ENCODE data around the gene ATL3.
"Not testable (repeated sequence)": the region's sequence is repeated elsewhere in the genome, so short reads cannot be mapped to it uniquely, and the experiment has no call there.

The ATL3 gene

DNA sequence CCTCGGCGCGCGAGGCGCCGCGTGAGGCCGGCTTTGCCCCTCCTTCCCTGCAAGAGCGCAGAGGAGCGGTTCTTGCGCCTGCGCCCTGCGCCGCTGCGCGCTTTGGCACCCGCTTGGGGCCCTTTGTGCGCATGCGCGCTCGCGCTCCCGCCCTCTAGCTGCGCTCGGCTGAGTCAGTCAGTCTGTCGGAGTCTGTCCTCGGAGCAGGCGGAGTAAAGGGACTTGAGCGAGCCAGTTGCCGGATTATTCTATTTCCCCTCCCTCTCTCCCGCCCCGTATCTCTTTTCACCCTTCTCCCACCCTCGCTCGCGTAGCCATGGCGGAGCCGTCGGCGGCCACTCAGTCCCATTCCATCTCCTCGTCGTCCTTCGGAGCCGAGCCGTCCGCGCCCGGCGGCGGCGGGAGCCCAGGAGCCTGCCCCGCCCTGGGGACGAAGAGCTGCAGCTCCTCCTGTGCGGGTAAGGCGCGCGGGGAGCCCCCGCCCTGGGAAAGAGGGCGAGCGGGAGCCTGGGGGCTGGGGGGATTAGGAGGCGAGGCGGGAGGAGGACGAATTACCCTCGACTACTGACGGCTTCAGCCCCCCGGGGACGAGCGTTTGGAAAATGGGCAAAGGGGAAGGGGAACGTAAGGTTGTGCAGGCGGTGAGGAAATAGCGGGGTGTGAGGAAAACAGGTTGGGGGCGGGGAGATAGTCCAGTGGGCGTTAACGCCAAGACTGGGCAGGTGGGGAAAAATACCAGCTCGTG lies 10.3 kb upstream of the ATL3 start, which contains the start of gene RTN3:
Gene RTN3 (plus strand): TSS at position 180 of the 745 bp plus-strand sequence. CDS start 137 bp downstream, at position 317.
- DNase-seq (ENCODE audit: low read depth): peak; percentile 92

DNA sequence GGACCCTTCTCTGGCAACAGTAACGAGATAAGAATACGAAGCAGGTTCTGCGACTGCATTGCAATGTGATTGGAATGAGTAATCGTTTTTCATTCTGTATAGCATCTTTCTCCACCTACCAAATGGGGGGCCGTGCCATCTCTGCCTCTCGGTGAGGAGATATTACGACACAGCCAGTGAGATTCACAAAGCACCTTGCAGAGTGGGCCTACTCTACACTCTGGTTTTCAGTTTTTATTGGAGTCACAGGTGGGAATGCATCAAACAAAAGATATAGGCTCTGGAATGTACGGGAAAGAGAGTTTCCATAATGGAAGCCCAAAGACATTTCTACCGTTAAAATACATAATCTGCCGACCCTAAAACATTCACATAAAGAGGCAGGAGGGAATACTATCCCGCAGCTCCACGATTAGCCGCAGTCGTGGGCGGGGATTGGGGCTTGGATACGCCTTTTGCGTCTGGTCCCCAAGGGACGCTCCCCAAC lies 9.7 kb upstream of the ATL3 start:
- no peak for DNase-seq (ENCODE audit: low read depth)

DNA sequence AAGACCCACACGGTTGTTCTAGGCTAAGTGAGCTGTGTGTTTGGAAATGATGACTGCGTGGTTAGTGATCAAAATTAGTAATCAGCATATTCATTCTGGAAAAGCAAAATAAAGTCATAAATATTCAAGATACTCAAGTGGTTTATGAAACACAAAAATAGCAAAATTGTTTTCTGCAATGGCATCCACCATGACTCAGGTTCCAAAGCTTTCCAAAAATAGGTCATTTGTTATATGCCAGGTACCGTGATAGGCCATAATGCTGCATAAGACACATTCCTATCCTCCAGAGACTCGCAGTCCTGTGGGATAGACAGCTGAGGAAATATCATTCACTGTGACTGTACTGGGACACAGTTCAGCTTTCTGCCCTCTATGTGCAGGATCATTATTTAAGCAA lies 2.4 kb upstream of the ATL3 start:
- DNase-seq (ENCODE audit: low read depth): no peak

DNA sequence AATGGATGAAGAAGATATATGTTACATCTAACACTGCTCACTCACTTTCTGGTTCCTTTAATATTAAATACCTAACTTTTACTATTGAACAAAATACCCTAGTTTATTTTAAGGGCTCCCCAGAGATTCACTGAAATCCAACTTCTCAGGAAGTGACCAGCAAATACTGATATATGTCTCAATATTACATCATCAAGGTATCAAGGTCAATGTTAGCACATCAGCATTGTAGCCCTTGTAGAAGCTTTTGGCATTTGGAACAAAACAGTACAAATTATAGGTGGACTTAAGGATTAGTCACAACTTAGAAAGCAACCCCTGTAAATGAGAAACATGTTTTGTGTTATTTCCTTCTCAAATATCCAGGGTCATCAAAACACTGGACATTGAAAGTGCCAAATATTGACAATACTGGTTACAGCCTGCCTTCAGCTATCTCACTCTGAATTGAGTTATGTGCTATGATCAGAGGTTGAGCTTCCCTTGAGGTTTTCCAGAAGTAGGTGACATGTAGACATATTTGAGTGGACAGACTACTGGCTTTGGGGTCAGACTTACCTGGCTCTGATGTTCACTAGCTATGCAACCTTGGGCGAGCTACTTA lies 1.9 kb upstream of the ATL3 start:
- DNase-seq (ENCODE audit: low read depth): no peak

DNA sequence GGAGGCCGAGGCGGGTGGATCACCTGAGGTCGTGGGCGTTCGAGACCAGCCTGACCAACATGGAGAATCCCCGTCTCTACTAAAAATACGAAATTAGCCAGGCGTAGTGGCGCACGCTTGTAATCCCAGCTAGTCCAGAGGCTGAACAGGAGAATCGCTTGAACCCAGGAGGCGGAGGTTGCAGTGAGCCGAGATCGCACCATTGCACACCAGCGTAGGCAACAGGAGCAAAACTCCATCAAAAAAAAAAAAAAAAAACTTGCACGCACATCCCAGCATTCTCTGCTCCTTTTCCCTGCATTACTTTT lies 934 bp upstream of the ATL3 start:
- no peak for DNase-seq (ENCODE audit: low read depth)

DNA sequence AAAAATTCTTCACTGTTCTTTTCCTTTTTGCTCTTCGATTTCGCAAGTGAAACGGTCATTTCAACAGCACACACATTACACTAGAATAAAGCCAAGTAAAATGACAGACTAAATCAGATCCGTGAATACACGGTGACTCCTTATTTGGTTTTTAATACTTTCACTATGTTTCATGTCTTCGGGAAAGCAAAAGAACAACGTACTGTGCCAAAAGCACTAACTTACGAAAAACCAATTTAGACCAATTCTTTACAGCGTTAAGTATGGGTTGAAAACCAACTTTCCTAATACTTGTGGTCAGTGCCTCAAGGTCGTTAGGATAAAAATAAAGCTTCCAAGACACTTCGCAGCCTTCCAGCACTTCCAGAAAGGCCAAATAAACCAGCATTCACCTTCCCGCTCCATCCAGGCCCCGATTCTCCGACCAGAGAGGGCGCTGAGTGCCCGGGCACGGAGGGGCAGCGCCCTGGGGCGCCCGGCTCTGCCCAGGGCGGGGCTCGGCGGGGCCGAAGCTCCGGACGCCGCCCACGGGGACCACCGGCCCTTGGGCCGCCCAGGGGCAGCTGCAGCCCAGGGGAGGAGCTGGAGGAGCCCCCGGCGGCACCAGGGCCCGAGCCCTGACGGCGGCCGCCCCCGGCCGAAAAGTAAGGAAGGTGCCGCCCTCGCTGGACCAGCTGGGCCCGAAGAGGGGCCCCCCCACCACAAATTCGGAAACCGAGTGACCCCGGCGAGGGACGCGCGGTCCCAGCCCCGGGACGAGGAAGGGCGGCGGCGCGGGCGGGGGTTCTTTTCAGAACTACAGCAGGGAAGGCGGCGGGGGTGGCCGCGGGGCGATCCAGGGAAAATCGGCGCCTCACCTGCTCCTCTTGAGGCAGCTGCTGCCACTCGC lies 499 bp downstream of the ATL3 start:
- DNase-seq (ENCODE audit: low read depth): no peak

DNA sequence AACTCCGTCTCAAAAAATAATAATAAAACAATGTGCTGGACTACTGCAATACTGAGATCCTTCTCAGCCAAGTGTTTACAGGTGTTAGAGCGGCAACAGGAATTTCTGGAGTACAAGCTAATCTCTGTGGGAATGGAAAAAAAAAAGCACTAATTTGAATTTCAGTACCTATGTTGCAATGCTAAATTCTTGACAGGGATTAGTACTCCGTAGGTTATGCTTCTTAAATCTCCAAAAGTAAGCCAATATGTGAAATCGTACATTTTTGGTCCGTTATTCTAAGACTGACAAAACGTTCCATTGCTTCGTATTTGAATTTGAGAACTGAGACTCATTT lies 1.1 kb downstream of the ATL3 start:
- DNase-seq (ENCODE audit: low read depth): no peak

DNA sequence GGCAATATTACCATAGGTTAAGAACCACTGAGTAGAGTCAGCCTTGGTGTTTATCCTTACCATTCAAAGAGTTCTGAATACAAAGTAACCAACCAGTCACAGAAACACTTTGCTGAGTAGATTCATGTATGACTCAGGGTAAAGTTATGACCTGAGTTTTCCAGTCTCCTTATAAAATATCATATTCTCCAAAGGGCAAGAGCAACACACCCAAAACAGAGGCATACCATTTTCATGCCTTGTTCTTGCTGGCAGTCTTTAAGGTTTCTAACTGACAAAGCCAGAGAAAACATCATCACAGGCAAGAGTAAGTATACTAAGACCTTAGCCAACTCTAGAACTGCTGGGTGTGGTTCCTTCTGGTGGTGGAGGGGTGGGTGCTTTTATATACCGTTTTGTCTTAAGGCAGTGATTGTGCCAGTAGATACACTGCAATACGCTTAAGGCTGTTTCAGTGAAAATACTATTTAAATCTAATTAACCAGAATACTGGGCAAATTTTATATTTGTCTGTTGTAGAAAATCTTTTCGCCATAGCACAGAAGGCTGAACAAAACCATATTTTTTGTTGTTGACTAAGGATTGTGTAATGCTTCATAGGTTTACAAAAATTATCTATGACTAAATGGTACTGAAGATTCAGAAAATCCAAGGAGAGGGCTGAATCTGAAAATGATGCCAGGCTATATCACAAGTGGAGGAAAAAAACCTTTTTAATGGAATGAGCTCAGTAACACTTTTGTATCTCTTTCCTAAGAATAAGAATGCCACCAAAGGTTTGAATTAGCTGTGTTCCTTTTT lies 3.0 kb downstream of the ATL3 start:
- DNase-seq (ENCODE audit: low read depth): no peak

DNA sequence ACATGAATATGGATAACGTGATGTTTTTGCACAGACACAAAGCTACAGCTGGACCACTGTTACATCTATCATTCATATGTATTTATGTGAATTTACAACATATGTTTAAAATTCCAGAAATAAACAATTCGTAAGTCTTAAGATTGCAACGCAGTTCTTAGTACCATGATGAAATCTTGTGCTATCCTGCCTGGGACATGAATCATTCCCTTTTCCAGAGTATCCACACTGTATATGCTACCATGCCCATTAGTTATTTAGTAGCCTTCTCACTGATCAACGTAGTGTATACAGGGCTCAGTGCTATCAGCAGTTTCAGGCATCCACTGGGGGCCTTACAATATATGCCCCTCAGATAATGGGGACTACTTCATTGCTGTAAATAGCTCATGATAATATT lies 4.3 kb downstream of the ATL3 start:
- no peak for DNase-seq (ENCODE audit: low read depth)

DNA sequence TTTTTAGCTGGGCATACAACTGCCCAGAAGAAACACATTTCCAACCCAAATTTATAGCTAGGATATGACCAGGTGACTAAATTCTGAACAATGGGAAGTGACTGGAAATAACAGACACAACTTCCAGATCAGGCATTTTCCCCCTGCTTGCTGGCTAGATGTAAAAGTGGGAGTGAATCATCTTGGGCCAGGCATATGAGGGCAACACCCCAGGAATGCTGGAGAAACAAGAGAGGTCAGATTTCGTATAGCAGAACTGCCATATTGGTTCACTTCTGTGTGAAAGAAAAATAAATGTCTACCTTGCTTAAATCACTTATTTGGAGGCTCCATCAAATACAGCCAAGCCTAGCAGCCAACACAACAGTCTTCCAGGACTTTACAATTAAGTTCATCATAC lies 7.4 kb downstream of the ATL3 start:
- DNase-seq (ENCODE audit: low read depth): no peak

DNA sequence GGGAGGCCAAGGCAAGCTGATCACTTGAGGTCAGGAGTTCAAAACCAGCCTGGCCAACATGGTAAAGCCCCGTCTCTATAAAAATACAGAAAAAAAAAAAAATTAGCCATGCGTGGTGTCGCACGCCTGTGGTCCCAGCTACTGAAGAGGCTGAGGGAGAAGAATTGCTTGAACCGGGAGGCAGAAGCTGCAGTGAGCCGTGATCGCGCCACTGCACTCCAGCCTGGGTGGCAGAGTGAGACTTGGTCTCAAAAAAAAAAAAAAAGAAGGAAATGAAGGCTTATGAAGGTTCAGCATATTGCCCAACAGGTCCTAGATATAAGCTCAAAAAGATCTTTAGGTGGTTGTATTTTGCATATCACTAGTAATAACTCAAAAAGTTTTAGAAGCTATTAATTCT lies 10.2 kb downstream of the ATL3 start:
- no peak for DNase-seq (ENCODE audit: low read depth)

DNA sequence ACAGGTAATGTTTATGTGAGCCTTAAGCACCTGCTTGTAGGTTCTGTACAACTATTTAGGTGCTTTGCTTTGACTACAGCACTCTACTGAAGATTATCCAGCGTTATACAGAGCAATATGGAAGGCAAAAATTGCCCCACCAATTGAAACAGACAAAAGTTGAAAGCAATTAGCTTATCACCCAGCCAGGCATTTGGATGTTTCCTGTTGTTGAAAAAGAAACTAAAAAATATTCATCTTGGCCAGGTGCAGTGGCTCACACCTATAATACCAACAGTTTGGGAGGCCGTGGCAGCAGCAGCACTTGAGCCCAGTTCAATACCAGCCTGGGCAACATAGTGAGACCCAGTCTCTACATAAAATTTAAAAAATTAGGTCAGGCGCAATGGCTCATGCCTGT lies 18.5 kb downstream of the ATL3 start:
- no peak for DNase-seq (ENCODE audit: low read depth)

DNA sequence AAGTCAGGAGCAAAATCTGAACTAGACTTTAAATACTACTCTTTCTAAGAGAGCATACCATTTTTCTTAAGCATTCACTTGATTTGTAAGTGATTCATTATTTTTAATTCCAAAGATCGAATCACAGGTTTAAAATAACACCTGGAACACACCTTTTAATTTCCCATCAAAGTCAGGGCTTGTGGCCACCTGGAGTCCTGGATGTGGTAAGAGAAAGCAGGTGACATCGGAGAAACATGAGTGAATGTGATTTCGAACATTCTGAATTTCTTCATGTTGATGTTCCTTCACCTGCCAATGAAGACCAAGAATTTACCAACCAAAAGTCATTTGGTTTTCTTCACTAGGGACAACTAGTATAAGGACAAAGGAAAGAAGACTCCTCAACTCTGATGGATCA lies 28.0 kb downstream of the ATL3 start:
- no peak for DNase-seq (ENCODE audit: low read depth)

DNA sequence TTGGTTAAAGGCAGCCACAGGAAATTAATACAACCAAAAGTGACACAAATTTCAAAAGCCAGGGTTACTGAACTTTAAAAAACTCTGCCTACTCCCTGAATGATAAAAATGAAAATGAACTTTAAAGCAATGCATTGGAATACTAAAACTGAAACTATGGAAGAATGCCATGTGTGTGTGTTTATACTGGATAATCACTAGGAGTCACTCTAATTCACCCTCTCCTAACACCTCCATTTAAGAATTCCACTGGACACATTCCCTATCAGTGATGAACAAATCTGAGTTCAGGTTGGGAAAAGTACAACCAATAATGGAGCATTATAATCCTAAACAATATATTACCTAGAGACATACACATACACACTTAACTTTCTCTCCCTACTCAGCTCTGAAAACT lies 29.4 kb downstream of the ATL3 start:
- DNase-seq (ENCODE audit: low read depth): no peak

DNA sequence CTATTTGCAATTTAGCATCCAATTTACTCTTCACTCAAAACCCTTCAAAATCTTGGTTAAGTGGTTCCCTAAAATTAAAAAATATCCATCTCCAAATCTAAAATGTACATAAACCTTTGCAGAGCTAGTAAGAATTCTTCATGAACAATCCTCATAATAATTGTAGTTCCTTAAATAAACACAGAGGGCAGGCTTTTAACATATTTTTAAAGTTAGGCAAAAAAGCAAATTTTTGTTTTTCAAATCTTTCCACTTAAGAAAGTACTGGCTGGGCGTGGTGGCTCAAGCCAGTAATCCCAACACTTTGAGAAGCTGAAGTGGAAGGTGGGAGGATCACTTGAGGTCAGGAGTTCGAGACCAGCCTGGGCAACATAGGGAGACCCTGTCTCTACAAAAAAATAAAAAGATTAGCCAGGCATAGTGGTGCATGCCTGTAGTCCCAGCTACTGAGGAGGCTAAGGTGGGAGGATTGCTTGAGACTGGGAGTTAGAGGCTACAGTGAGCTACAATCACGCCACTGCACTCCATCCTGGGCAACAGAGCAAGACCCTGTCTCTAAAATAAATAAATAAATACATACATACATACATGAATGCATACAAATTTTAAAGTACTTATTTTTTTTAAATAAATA lies 31.9 kb downstream of the ATL3 start:
- DNase-seq (ENCODE audit: low read depth): no peak

DNA sequence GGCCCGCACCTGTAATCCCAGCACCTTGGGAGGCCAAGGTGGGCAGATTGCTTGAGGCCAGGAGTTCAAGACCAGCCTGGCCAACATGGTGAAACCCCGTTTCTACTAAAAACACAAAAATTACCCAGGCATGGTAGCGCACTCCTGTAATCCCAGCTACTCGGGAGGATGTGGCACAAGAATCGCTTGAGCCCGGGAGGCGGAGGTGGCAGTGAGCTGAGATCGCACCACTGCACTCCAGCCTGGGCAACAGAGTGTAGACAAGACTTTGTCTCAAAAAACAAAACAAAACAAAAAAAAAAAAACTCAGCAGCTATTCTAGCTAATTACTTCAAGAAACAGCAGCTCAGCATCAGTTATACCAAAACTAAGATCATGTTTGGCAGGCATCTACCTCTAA lies 32.7 kb downstream of the ATL3 start:
- not testable (repeated sequence) for DNase-seq (ENCODE audit: low read depth)

DNA sequence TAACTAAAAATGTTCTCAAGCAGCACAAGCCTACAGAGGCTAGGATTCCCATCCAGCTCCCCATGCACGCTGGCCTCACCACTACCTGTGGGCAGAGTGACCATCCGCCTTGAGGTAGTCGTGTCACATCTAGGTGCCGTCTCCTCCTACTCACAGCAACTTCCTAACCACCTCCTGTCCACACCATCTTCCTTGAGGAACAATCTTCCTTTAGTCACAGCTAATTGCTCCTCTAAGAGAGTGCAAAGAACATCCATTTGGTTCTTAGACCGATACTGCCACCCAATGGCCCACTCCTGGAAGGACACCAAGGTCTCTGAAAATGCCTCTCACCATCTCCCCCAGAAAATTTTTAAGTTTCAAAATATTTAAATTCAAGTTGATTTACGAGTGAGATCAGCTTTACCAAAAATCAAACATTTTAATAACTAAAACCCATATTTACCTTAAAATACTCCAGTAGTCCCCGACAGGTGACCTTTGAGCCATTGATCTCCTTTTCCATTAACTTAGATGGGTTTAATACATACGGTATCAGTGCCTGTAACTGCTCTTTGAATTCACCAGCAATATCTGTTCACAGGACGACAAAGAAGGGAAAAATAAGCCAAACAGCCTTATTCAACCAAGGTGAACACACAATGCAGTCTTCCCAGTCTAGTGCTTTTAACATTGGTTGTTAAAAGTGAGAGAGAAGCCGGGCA lies 35.3 kb downstream of the ATL3 start:
- DNase-seq (ENCODE audit: low read depth): peak; percentile 62

DNA sequence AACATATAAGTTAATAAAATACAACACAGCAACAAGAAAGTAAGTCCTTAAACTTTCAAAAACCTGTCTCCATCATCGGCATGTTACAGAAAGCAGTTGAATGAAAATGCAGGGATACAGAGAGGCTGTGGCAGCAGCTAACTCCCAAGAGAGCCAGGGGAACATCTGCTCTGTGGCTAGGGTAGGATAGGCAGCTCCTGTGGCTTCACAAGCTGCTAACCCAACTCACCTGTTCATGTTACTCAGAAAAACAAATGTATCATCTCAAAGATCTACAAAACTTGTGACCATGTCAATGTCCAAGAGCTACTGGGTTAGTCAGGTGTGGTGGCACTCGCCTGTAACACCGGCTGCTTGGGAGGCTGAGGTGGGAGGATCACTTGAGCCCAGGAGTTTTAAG lies 41.8 kb downstream of the ATL3 start:
- no peak for DNase-seq (ENCODE audit: low read depth)

DNA sequence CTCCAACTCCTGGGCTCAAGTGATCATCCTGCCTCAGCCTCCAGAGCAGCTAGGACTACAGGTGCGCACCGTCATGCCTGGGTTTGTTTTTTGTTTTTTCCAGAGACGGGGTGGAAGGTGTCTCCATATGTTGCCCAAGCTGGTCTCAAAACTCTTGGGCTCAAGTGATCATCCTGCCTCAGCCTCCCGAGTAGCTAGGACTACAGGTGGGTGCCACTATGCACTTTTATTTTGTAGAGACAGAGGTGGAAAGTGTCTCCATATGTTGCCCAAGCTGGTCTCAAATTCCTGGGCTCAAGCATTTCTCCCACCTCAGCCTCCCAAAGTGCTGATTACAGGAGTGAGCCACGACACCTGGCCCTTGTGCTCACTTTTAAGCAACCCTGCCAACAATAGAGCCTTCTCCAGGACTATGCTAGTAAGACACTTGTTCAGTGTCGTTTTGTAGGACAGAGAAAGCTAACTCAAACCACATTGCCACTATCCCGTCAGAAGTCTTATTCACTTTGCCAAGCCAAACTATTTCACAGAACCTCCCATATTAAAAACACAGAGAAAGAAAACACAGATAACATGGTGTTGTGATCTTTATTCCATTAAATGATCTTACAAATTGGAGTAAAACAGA lies 47.5 kb downstream of the ATL3 start:
- DNase-seq (ENCODE audit: low read depth): no peak

DNA sequence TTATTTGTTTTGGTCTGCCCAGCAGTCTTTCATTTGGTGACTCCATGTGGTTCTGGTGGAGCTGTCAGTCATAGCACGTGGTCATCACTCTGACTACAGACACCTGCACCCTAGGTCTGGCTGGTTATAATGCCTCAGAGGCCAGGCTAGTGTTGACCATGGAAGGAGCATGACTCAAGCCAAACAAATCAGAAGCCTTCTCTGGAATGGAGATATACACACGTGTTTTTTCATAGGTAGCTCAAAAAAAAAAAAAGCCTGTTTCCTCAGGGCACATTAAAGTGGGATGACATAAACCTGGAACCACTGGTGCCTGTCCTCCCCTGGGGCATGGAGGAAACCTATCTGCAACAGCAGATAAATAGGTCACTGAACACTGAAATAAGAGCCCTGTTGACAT lies 48.9 kb downstream of the ATL3 start:
- no peak for DNase-seq (ENCODE audit: low read depth)

DNA sequence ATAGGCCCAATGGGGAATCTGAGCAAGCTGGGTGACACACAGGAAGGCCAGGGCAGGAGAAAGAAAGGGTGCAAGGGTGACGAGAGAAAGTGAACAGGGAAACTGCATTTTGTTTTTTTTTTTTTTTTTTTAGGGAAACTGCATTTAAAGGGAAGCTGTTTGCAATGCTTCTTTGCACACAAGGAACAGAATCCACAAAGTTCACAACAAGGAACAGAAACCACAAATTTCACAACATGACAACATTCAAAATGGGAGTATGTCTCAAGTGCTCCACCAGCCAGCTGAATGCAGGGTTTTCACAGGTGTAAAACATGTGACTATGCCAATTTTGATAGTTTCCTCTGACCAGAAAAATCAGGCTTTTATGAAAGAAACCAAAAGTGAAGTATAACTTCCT lies 50.1 kb downstream of the ATL3 start:
- no peak for DNase-seq (ENCODE audit: low read depth)
